ENCODE data around the gene PTCH1.

PTCH1 gene

GRCh38 chr9:95509851-95510708, 6.7 kb downstream of the PTCH1 start (continued):
- TF ChIP-seq PRDM6 (tag by site-specific recombination; IDR thresholded peaks at IDR 0.05) (peak; percentile 35; the same call in 1 of the 2 replicates), ZNF362 (tag by site-specific recombination; IDR thresholded peaks at IDR 0.05) (peak; percentile 72; the same call in 1 of the 2 replicates), ZBTB20 (tag by site-specific recombination; IDR thresholded peaks at IDR 0.05) (peak; percentile 37; the same call in 1 of the 2 replicates), PATZ1 (tag by site-specific recombination; IDR thresholded peaks at IDR 0.05) (0 out of 2 replicates have a peak, but pooled peaks have one; percentile 26), ZEB2 (tag by site-specific recombination; IDR thresholded peaks at IDR 0.05) (peak; percentile 40), GLIS1 (tag by site-specific recombination; IDR thresholded peaks at IDR 0.05) (0 out of 2 replicates have a peak, but pooled peaks have one; percentile 9)

GRCh38 chr9:95508968-95509850, 7.6 kb downstream of the PTCH1 start:
- peak overlapping the region; percentile 81 for H3K4me3 ChIP-seq (ENCODE audit: low read depth, low read length)
- H3K9me3 ChIP-seq (ENCODE audit: control insufficient read depth, insufficient read depth, low read depth, low read length), result no peaks in the 10 kb centered on the region
- ChIA-PET CTCF (interaction anchor here (1.0 kb wide), 1 partner anchor 10 kb away, joined by 3 read pairs; no protein-coding TSS in a partner anchor), POLR2A (interaction anchor here (0.5 to 1.8 kb wide), 16 partner anchors 11 to 717 kb away, joined by 3 to 12 read pairs (median 5); partner anchors contain the start of genes ERCC6L2 and FANCC)
- no peaks in the 10 kb centered on the region for H3K36me3 ChIP-seq (ENCODE audit: control insufficient read depth in 2 of 2, insufficient read depth in 1 of 2, low read length in 2 of 2)
- H3K4me1 ChIP-seq (ENCODE audit: control insufficient read depth, insufficient read depth, low read length), result peaks cover 9% of the 10 kb centered on the region
- H3K27ac ChIP-seq (ENCODE audit: extremely low read depth, low read depth, low read length), result peak overlapping the region; percentile 99
- TF ChIP-seq ZNF274 (IDR thresholded peaks at IDR 0.05; ENCODE audit: low read length), result no peak
- TF ChIP-seq ZNF274 (tag by site-specific recombination; IDR thresholded peaks at IDR 0.05; ENCODE audit: borderline replicate concordance), result no peak
- no peak for TF ChIP-seq PRDM2 (tag by site-specific recombination; IDR thresholded peaks at IDR 0.05; ENCODE audit: borderline replicate concordance)
- peak; percentile 70 for TF ChIP-seq ZNF600 (tag by site-specific recombination; IDR thresholded peaks at IDR 0.05)
- TF ChIP-seq ZSCAN4 (tag by site-specific recombination; IDR thresholded peaks at IDR 0.05), result peak; percentile 49
- TF ChIP-seq OSR2 (tag by site-specific recombination; IDR thresholded peaks at IDR 0.05), result peak; percentile 49; the same call in 1 of the 2 replicates
- TF ChIP-seq PRDM1 (tag by site-specific recombination; IDR thresholded peaks at IDR 0.05), result peak; percentile 44; the same call in 1 of the 2 replicates
- peak; percentile 86 for TF ChIP-seq IKZF3 (tag by site-specific recombination; IDR thresholded peaks at IDR 0.05)
- TF ChIP-seq FEZF1 (tag by site-specific recombination; IDR thresholded peaks at IDR 0.05), result peak; percentile 71
- peak; percentile 38 for TF ChIP-seq ZIC2 (tag by site-specific recombination; IDR thresholded peaks at IDR 0.05)
- TF ChIP-seq ZNF398 (tag by site-specific recombination; IDR thresholded peaks at IDR 0.05), result peak; percentile 93
- peak; percentile 62; the same call in 1 of the 2 replicates for TF ChIP-seq ZNF664 (tag by site-specific recombination; IDR thresholded peaks at IDR 0.05)

Measured in HEK293 (cell line).